Effector memory CD4-positive, alpha-beta T cell (primary cell): ENCODE data around the gene CDKN1C.

Source experiments
- DNase-seq, 3 donors: peaks; one replicate each; pipeline ENCODE4 v3.0.0-alpha.2; 2020
- H3K27ac ChIP-seq: 2 replicates; pipeline ENCODE4 v1.7.0; 2013; ENCODE audit warnings: mild to moderate bottlenecking, low read length, moderate library complexity; ENCODE audit not compliant: insufficient read depth, poor library complexity, severe bottlenecking
- H3K27me3 ChIP-seq: replicated peaks from 2 replicates; pipeline ENCODE4 v1.7.0; 2013; ENCODE audit warnings: mild to moderate bottlenecking, low read length; ENCODE audit not compliant: insufficient read depth, control insufficient read depth, poor library complexity, severe bottlenecking
- H3K36me3 ChIP-seq: 2 replicates; pipeline ENCODE4 v1.7.0; 2013; ENCODE audit warnings: mild to moderate bottlenecking, low read length, moderate library complexity; ENCODE audit not compliant: control insufficient read depth, insufficient read depth
- H3K4me1 ChIP-seq: 2 replicates; pipeline ENCODE4 v1.7.0; 2013; ENCODE audit warnings: low read length, mild to moderate bottlenecking; ENCODE audit not compliant: control insufficient read depth, insufficient read depth, poor library complexity, severe bottlenecking
- H3K4me3 ChIP-seq: 2 replicates; pipeline ENCODE4 v1.7.0; 2013; ENCODE audit warnings: low read length, low read depth, mild to moderate bottlenecking; ENCODE audit not compliant: insufficient read depth, poor library complexity, severe bottlenecking
- H3K9me3 ChIP-seq: 2 replicates; pipeline ENCODE4 v1.7.0; 2013; ENCODE audit warnings: mild to moderate bottlenecking, low read length, moderate library complexity; ENCODE audit not compliant: control insufficient read depth
- total RNA-seq, 3 donors: gene quantifications; one replicate each; lab custom pipeline; 2026; lab: John Stamatoyannopoulos, UW

Gene CDKN1C
- total RNA-seq: 4.3 to 10.3 (median 4.7) reads per million in 3 donors

DNA sequence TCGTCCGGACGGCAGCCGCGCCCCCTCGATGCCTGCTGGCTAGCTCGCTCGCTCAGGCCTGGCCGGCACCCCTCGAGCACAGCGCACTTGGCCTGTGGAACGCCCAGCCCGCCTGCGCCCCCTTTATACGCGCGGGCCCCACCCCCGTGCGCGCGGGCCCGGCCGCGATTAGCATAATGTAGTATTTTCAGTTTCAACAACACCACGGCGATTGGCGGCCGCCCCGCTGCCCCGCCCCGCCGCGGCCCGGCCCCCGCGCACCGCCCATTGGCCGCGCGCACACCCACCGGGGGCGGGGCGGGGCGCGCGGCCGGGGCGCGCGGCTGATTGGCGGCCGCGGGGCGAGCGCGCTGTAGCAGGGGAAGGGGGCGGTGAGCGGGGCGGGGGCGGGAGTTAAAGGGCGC is at the start of gene CDKN1C:
CDKN1C (minus strand) TSS at position 98 of the 404 bp plus-strand sequence. CDS start 319 bp downstream, outside the sequence.
- H3K9me3 ChIP-seq: no peaks in the 10 kb centered on the region
- DNase-seq: peak; percentile 74 to 79 (median 78)
- peaks cover 12% of the 10 kb centered on the region for H3K4me1 ChIP-seq
- no peaks in the 10 kb centered on the region for H3K36me3 ChIP-seq
- peak within 1 kb of the TSS; percentile 48 for H3K27ac ChIP-seq
- H3K27me3 ChIP-seq: no peaks in the 10 kb centered on the region
- H3K4me3 ChIP-seq: peak within 1 kb of the TSS; percentile 92

GRCh38 chr11:2934611-2935239 is 49.1 kb upstream of the CDKN1C start:
- peaks cover 18% of the 10 kb centered on the region for H3K4me1 ChIP-seq
- no peak overlapping the region for H3K4me3 ChIP-seq
- H3K9me3 ChIP-seq: peaks cover 14% of the 10 kb centered on the region
- H3K27ac ChIP-seq: no peak overlapping the region
- H3K27me3 ChIP-seq: no peaks in the 10 kb centered on the region
- DNase-seq: no peak
- no peaks in the 10 kb centered on the region for H3K36me3 ChIP-seq

- no peak for DNase-seq
- peak overlapping the region; percentile 18 for H3K27ac ChIP-seq
- H3K9me3 ChIP-seq: peaks cover 13% of the 10 kb centered on the region
- H3K36me3 ChIP-seq: no peaks in the 10 kb centered on the region
- peaks cover 23% of the 10 kb centered on the region for H3K4me1 ChIP-seq
- no peaks in the 10 kb centered on the region for H3K27me3 ChIP-seq
- no peak overlapping the region for H3K4me3 ChIP-seq
Measured at GRCh38 chr11:2934021-2934550, 48.5 kb upstream of the CDKN1C start.

- peak; percentile 15 to 53 (median 45) for DNase-seq
- Histone ChIP-seq H3K4me1 (peaks cover 28% of the 10 kb centered on the region), H3K27ac (peak overlapping the region; percentile 18), H3K27me3 (no peaks in the 10 kb centered on the region), H3K9me3 (peaks cover 7% of the 10 kb centered on the region), H3K36me3 (no peaks in the 10 kb centered on the region), H3K4me3 (no peak overlapping the region)
Measured at GRCh38 chr11:2933375-2934020, 47.9 kb upstream of the CDKN1C start.

GRCh38 chr11:2932850-2933251 is 47.3 kb upstream of the CDKN1C start:
- H3K27ac ChIP-seq: no peak overlapping the region

GRCh38 chr11:2931771-2932738 is 46.5 kb upstream of the CDKN1C start:
- no peak overlapping the region for H3K27ac ChIP-seq

More at GRCh38 chr11:2932850-2933251, 47.3 kb upstream of the CDKN1C start:
- no peak for DNase-seq
- Histone ChIP-seq H3K36me3 (no peaks in the 10 kb centered on the region), H3K4me1 (peaks cover 35% of the 10 kb centered on the region), H3K9me3 (peaks cover 6% of the 10 kb centered on the region), H3K27me3 (no peaks in the 10 kb centered on the region), H3K4me3 (no peak overlapping the region)

GRCh38 chr11:2931420-2931746 is 45.8 kb upstream of the CDKN1C start:
- H3K4me1 ChIP-seq: peaks cover 36% of the 10 kb centered on the region
- no peaks in the 10 kb centered on the region for H3K9me3 ChIP-seq
- no peaks in the 10 kb centered on the region for H3K36me3 ChIP-seq
- H3K27me3 ChIP-seq: no peaks in the 10 kb centered on the region
- H3K4me3 ChIP-seq: no peak overlapping the region
- H3K27ac ChIP-seq: no peak overlapping the region
- no peak for DNase-seq

More at GRCh38 chr11:2931771-2932738, 46.5 kb upstream of the CDKN1C start:
- Histone ChIP-seq H3K27me3 (no peaks in the 10 kb centered on the region), H3K9me3 (no peaks in the 10 kb centered on the region), H3K36me3 (no peaks in the 10 kb centered on the region), H3K4me1 (peaks cover 36% of the 10 kb centered on the region), H3K4me3 (no peak overlapping the region)
- DNase-seq: no peak

DNA sequence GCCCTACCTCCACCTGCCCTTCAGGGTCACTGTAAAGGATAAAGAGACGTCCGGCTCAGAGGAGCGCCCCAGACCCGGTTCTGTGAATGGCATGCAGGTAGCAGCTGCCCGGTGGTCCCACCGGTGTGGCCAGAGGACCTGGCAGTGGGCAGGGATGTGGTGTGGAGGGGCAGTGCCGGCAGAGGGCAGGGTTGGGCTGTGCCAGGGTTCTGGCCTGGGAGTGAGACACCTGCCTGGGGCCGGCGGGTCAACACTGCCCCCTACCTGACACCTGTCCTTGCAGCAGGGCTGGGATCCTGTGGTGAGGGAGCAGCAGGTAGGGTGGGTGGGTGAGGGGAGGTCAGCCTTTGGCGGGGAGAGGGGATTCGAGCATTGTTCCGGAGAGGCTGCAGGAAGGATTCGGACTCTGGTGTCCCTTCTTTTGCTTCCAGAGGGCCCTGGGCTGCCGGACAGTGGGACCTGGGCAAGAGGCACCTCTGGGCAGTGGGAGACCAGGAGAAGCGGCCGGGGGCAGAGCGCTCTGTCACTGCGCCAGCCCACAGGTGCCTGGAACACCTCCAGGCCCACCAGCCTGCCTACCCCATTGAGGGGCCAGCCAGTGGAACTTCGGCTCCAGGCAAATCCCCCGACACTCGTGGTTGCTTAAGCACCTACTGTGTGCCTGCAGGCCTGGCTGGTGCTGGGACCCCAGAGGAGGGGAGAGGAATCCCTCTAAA is 45.3 kb upstream of the CDKN1C start:
- H3K27me3 ChIP-seq: no peaks in the 10 kb centered on the region
- H3K36me3 ChIP-seq: no peaks in the 10 kb centered on the region
- H3K27ac ChIP-seq: no peak overlapping the region
- H3K4me3 ChIP-seq: peak overlapping the region; percentile 56
- no peak for DNase-seq
- peaks cover 36% of the 10 kb centered on the region for H3K4me1 ChIP-seq
- no peaks in the 10 kb centered on the region for H3K9me3 ChIP-seq

DNA sequence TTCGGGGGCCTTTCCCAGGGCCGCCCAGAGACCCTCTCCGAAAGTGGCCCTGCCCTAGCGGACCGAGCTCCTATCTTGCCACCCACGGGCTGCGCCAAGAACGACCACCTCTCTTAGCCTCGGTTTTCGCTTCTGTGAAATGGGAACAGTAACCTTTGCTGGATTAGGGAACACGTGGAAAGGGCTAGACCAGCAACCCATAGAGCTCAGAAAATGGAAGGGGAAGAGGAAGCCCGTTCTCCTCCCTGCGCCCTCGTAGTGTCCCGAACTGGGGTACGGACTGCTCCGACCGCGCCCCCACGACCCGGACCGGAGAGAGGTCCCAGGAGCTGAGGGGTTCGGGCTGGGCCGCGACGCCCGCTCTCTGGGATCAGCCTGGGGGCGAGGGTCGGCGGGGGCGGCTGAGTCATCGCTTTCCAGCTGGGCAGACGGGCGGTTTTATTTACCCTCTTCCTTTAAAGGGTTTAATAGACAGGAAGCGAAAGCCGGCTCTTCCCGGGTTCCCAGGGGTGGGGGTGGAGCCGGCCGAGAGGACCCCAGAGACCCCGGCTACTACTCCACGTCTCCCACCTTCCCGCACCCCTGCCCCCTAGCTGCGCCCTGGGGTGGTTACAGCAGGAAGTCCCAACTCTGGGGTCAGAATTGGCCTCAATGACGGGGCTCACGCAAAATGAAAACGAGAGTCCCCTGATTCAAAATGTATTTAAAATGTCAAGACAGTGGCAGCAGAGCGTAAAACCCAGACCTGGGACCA is 44.6 kb upstream of the CDKN1C start:
- DNase-seq: no peak
- H3K9me3 ChIP-seq: no peaks in the 10 kb centered on the region
- peak overlapping the region; percentile 15 for H3K27ac ChIP-seq
- H3K4me3 ChIP-seq: peak overlapping the region; percentile 56
- H3K4me1 ChIP-seq: peaks cover 36% of the 10 kb centered on the region
- H3K36me3 ChIP-seq: no peaks in the 10 kb centered on the region
- no peaks in the 10 kb centered on the region for H3K27me3 ChIP-seq
